H9 (cell line): ENCODE measurements around the gene ST14. TPM values are rescaled to one million over a fixed set of nuclear protein-coding genes. Genes with fewer than 3 reads are reported as not detected.

Experiments used
- DNase-seq: peaks from one replicate; pipeline ENCODE4 v3.0.0-alpha.2; 2017
- H2AFZ ChIP-seq: one replicate; pipeline ENCODE4 v1.6.1; 2013; ENCODE audit warnings: mild to moderate bottlenecking, low read length, control low read depth, moderate library complexity
- H2AK5ac ChIP-seq: 2 replicates; pipeline ENCODE4 v1.6.1; 2013; ENCODE audit warnings: low read length, control low read depth, mixed read lengths; ENCODE audit not compliant: insufficient read length
- H2BK120ac ChIP-seq: one replicate; pipeline ENCODE4 v1.6.1; 2013; ENCODE audit warnings: low read depth, mild to moderate bottlenecking, low read length, control low read depth, inconsistent platforms; ENCODE audit not compliant: poor library complexity, severe bottlenecking
- H2BK12ac ChIP-seq: 2 replicates; pipeline ENCODE4 v1.6.1; 2013; ENCODE audit warnings: low read length, control low read depth, mixed read lengths, low read depth; ENCODE audit not compliant: insufficient read length
- H2BK15ac ChIP-seq: 2 replicates; pipeline ENCODE4 v1.6.1; 2013; ENCODE audit warnings: low read depth, low read length, control low read depth
- H2BK20ac ChIP-seq: one replicate; pipeline ENCODE4 v1.6.1; 2013; ENCODE audit warnings: low read depth, mild to moderate bottlenecking, low read length, control low read depth, inconsistent platforms; ENCODE audit not compliant: poor library complexity, severe bottlenecking
- H2BK5ac ChIP-seq: 2 replicates; pipeline ENCODE4 v1.6.1; 2013; ENCODE audit warnings: low read length, control low read depth, mixed read lengths; ENCODE audit not compliant: insufficient read length
- H3K14ac ChIP-seq: 2 replicates; pipeline ENCODE4 v1.6.1; 2013; ENCODE audit warnings: low read length, control low read depth; ENCODE audit not compliant: insufficient read depth
- H3K18ac ChIP-seq: 2 replicates; pipeline ENCODE4 v1.6.1; 2013; ENCODE audit warnings: low read depth, mild to moderate bottlenecking, mixed read lengths, low read length, control low read depth; ENCODE audit not compliant: insufficient read length
- H3K23ac ChIP-seq: 2 replicates; pipeline ENCODE4 v1.6.1; 2013; ENCODE audit warnings: low read length, control low read depth, mixed read lengths, low read depth; ENCODE audit not compliant: insufficient read length
- H3K23me2 ChIP-seq: 2 replicates; pipeline ENCODE4 v1.6.1; 2013; ENCODE audit warnings: low read depth, mild to moderate bottlenecking, mixed read lengths, low read length, control low read depth; ENCODE audit not compliant: insufficient read length, poor library complexity, severe bottlenecking
- H3K27ac ChIP-seq: 2 replicates; pipeline ENCODE4 v1.5.1; 2013; ENCODE audit warnings: low read length, control low read depth, mixed read lengths, low read depth; ENCODE audit not compliant: insufficient read length
- H3K27me3 ChIP-seq: 2 replicates; pipeline ENCODE4 v1.6.1; 2013; ENCODE audit warnings: low read length, control low read depth, inconsistent platforms; ENCODE audit not compliant: insufficient read depth
- H3K4ac ChIP-seq: 2 replicates; pipeline ENCODE4 v1.6.1; 2013; ENCODE audit warnings: low read depth, mild to moderate bottlenecking, control low read depth, inconsistent platforms, low read length, moderate library complexity
- H3K4me1 ChIP-seq: 2 replicates; pipeline ENCODE4 v1.6.1; 2013; ENCODE audit warnings: low read length, control low read depth, inconsistent platforms; ENCODE audit not compliant: insufficient read depth
- H3K4me2 ChIP-seq: 2 replicates; pipeline ENCODE4 v1.6.1; 2013; ENCODE audit warnings: low read length, control low read depth, mixed read lengths; ENCODE audit not compliant: insufficient read length, insufficient read depth
- H3K56ac ChIP-seq: 2 replicates; pipeline ENCODE4 v1.6.1; 2013; ENCODE audit warnings: low read depth, mild to moderate bottlenecking, mixed read lengths, low read length, control low read depth; ENCODE audit not compliant: insufficient read length
- H3K79me1 ChIP-seq: 2 replicates; pipeline ENCODE4 v1.6.1; 2013; ENCODE audit warnings: low read depth, mild to moderate bottlenecking, moderate library complexity, low read length, control low read depth, inconsistent platforms; ENCODE audit not compliant: insufficient read depth, poor library complexity, severe bottlenecking
- H3K79me2 ChIP-seq: 2 replicates; pipeline ENCODE4 v1.6.1; 2013; ENCODE audit warnings: low read length, control low read depth, inconsistent platforms; ENCODE audit not compliant: insufficient read depth
- H3K9ac ChIP-seq: 2 replicates; pipeline ENCODE4 v1.6.1; 2013; ENCODE audit warnings: low read length, control low read depth, mixed read lengths; ENCODE audit not compliant: insufficient read length; ENCODE audit errors: extremely low read depth
- H3K9me3 ChIP-seq: one replicate; pipeline ENCODE4 v1.6.1; 2013; ENCODE audit warnings: low read depth, low read length, inconsistent platforms; ENCODE audit not compliant: control insufficient read depth
- H3T11ph ChIP-seq: one replicate; pipeline ENCODE4 v1.6.1; 2013; ENCODE audit warnings: mild to moderate bottlenecking, low read length, control low read depth, inconsistent platforms
- H4K20me1 ChIP-seq: one replicate; pipeline ENCODE4 v1.6.1; 2013; ENCODE audit not compliant: control insufficient read depth, insufficient read length, insufficient read depth
- H4K5ac ChIP-seq: 2 replicates; pipeline ENCODE4 v1.6.1; 2013; ENCODE audit warnings: low read depth, mild to moderate bottlenecking, mixed read lengths, low read length, control low read depth; ENCODE audit not compliant: insufficient read length
- H4K8ac ChIP-seq: replicated peaks from 2 replicates; pipeline ENCODE4 v1.6.1; 2013; ENCODE audit warnings: low read length, control low read depth, mixed read lengths, low read depth; ENCODE audit not compliant: insufficient read length
- H4K91ac ChIP-seq: 2 replicates; pipeline ENCODE4 v1.6.1; 2013; ENCODE audit warnings: low read depth, mild to moderate bottlenecking, moderate library complexity, mixed read lengths, low read length, control low read depth; ENCODE audit not compliant: insufficient read length
- H3K27ac Mint-ChIP-seq, 3 experiments: 2 replicates in 2 of 3; 3 replicates in 1 of 3; pipeline ENCODE4 v1.8.0; 2020 to 2021; ENCODE audit warnings: mixed read lengths in 3 of 3, mild to moderate bottlenecking in 1 of 3, moderate library complexity in 1 of 3
- H3K27me3 Mint-ChIP-seq: 2 replicates; pipeline ENCODE4 v1.8.0; 2021; ENCODE audit warnings: low read depth, mild to moderate bottlenecking, moderate library complexity, mixed read lengths
- H3K36me3 Mint-ChIP-seq, 3 experiments: 2 replicates in 2 of 3; 3 replicates in 1 of 3; pipeline ENCODE4 v1.8.0; 2020 to 2021; ENCODE audit warnings: low read depth in 3 of 3, mixed read lengths in 3 of 3; ENCODE audit not compliant: insufficient read depth in 1 of 3
- H3K4me1 Mint-ChIP-seq, 2 experiments: 2 replicates each; pipeline ENCODE4 v1.8.0; 2020; ENCODE audit warnings: mixed read lengths in 2 of 2
- H3K4me3 Mint-ChIP-seq, 2 experiments: 2 replicates in 1 of 2; 3 replicates in 1 of 2; pipeline ENCODE4 v1.8.0; 2020 to 2021; ENCODE audit warnings: mild to moderate bottlenecking in 2 of 2, mixed read lengths in 2 of 2, moderate library complexity in 1 of 2
- H3K9me3 Mint-ChIP-seq, 2 experiments: 2 replicates in 1 of 2; 3 replicates in 1 of 2; pipeline ENCODE4 v1.8.0; 2020; ENCODE audit warnings: mild to moderate bottlenecking in 2 of 2, mixed read lengths in 2 of 2, moderate library complexity in 1 of 2
- WGBS: extraction: QIAGEN DNeasy Blood & Tissue Kit; methylation state at CpG from one replicate; pipeline ENCODE4 v1.1.7; 2013; ENCODE audit warnings: missing lambda C conversion rate, low lambda C conversion rate, mixed read lengths; ENCODE audit not compliant: insufficient read length; ENCODE audit errors: extremely low coverage; 5-methylcytosine and 5-hydroxymethylcytosine counted together
- total RNA-seq: library from RNA; stranded (reverse); gene quantifications from 2 replicates; pipeline ENCODE4 v1.2.1, GENCODE V29; 2021
- TF ChIP-seq, protein P1 (sequence below): fragments of 200-600 bp; sonication (generic); conservative IDR thresholded peaks from 3 replicates; pipeline ENCODE4 v1.8.0; 2021; ENCODE audit warnings: antibody characterized with exemption, mild to moderate bottlenecking

Gene ST14
- total RNA-seq, 1 experiment from 2014 or later, result 22.4 TPM

GRCh38 chr11:130175898-130176297, 16.3 kb downstream of the ST14 start:
- Histone ChIP-seq H4K91ac (no peak overlapping the region), H3K9me3 (no peaks in the 10 kb centered on the region), H2BK120ac (no peak overlapping the region), H3K14ac (no peak overlapping the region), H3K79me2 (no peaks in the 10 kb centered on the region), H3K4me1 (no peaks in the 10 kb centered on the region), H3K79me1 (no peaks in the 10 kb centered on the region), H4K5ac (no peak overlapping the region), H3K23me2 (no peaks in the 10 kb centered on the region), H3K23ac (no peak overlapping the region), H4K8ac (no peak overlapping the region), H3T11ph (no peak overlapping the region), H2BK20ac (no peak overlapping the region), H3K4ac (no peak overlapping the region), H3K27me3 (peaks cover 9% of the 10 kb centered on the region; the same call in 1 of the 2 replicates), H3K9ac (no peak overlapping the region), H3K18ac (no peak overlapping the region), H2BK5ac (no peak overlapping the region), H3K56ac (no peak overlapping the region), H3K4me2 (no peak overlapping the region), H2AK5ac (no peak overlapping the region), H2BK12ac (no peak overlapping the region), H2BK15ac (no peak overlapping the region), H3K27ac (no peak overlapping the region), H2AFZ (no peak overlapping the region), H4K20me1 (peaks cover 3% of the 10 kb centered on the region)
- Mint-ChIP-seq H3K27ac (no peak overlapping the region), H3K36me3 (peaks cover 2 to 10% (median 9%) of the 10 kb centered on the region in 3 experiments; a peak in 4 of 7 replicates), H3K27me3 (peaks cover 37% of the 10 kb centered on the region), H3K9me3 (peaks cover 4 to 6% of the 10 kb centered on the region in 2 experiments; a peak in 4 of 5 replicates), H3K4me3 (no peak overlapping the region), H3K4me1 (peaks cover 8 to 9% of the 10 kb centered on the region in 2 experiments; a peak in 2 of 4 replicates)
- TF ChIP-seq, protein P1, sequence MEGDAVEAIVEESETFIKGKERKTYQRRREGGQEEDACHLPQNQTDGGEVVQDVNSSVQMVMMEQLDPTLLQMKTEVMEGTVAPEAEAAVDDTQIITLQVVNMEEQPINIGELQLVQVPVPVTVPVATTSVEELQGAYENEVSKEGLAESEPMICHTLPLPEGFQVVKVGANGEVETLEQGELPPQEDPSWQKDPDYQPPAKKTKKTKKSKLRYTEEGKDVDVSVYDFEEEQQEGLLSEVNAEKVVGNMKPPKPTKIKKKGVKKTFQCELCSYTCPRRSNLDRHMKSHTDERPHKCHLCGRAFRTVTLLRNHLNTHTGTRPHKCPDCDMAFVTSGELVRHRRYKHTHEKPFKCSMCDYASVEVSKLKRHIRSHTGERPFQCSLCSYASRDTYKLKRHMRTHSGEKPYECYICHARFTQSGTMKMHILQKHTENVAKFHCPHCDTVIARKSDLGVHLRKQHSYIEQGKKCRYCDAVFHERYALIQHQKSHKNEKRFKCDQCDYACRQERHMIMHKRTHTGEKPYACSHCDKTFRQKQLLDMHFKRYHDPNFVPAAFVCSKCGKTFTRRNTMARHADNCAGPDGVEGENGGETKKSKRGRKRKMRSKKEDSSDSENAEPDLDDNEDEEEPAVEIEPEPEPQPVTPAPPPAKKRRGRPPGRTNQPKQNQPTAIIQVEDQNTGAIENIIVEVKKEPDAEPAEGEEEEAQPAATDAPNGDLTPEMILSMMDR, result no peak
- no peak for DNase-seq
- no CpG with 5 or more reads among the region's 5 CpGs for WGBS
